H1 (cell line): ENCODE data around the gene B9D1. TPM values are rescaled to one million over a fixed set of nuclear protein-coding genes. Genes with fewer than 3 reads are reported as not detected.
A peak's percentile ranks its signal among the peaks of the same experiment; 100 is the strongest.

Experiments
- CTCF ChIA-PET: fragments of 300-600 bp; sonication (Branson Sonifier 250); formaldehyde crosslinking; loops from one replicate; lab custom pipeline; 2021; ENCODE audit not compliant: partially characterized antibody; lab: Charles Lee
- POLR2A ChIA-PET: fragments of 300-600 bp; sonication (Branson Sonifier 250); formaldehyde crosslinking; loops from one replicate; lab custom pipeline; 2021; ENCODE audit warnings: inconsistent platforms; ENCODE audit not compliant: partially characterized antibody; lab: Charles Lee
- DNase-seq, 2 experiments: peaks; one replicate each; pipeline versions ENCODE4 v3.0.0 to v3.0.0-alpha.2; 2010 to 2022; ENCODE audit warnings: low spot score in 2 of 2, low read depth in 1 of 2, mixed read lengths in 1 of 2
- FAIRE-seq: peaks from 2 replicates; lab custom pipeline; 2011; peaks lifted over from hg19 to GRCh38; lab: Jason Lieb, UNC
- H2AFZ ChIP-seq: 2 replicates; pipeline ENCODE4 v1.8.1; 2012; ENCODE audit warnings: low read length, inconsistent platforms
- H2AK5ac ChIP-seq: 2 replicates; pipeline ENCODE4 v1.6.1; 2013; ENCODE audit warnings: low read depth, low read length
- H2BK120ac ChIP-seq: replicated peaks from 2 replicates; pipeline ENCODE3; 2013; ENCODE audit warnings: low read depth, low read length, inconsistent platforms
- H2BK12ac ChIP-seq: 2 replicates; pipeline ENCODE4 v1.6.1; 2013; ENCODE audit warnings: low read depth, low read length
- H2BK15ac ChIP-seq: 2 replicates; pipeline ENCODE4 v1.6.1; 2013; ENCODE audit warnings: low read length
- H2BK20ac ChIP-seq: 2 replicates; pipeline ENCODE4 v1.6.1; 2013; ENCODE audit warnings: low read length
- H2BK5ac ChIP-seq: 2 replicates; pipeline ENCODE4 v1.6.1; 2013; ENCODE audit warnings: low read depth, low read length
- H3K14ac ChIP-seq: 2 replicates; pipeline ENCODE4 v1.6.1; 2013; ENCODE audit warnings: inconsistent platforms; ENCODE audit not compliant: insufficient read length
- H3K18ac ChIP-seq: 2 replicates; pipeline ENCODE4 v1.6.1; 2013; ENCODE audit warnings: low read length; ENCODE audit errors: extremely low read depth
- H3K23ac ChIP-seq: 2 replicates; pipeline ENCODE4 v1.6.1; 2013; ENCODE audit warnings: inconsistent platforms; ENCODE audit not compliant: insufficient read length
- H3K23me2 ChIP-seq: 2 replicates; pipeline ENCODE4 v1.6.1; 2013; ENCODE audit warnings: low read depth, low read length
- H3K27ac ChIP-seq: 2 replicates; pipeline ENCODE4 v1.6.1; 2011; ENCODE audit warnings: low read depth, low read length, inconsistent platforms
- H3K27me3 ChIP-seq, 4 experiments: replicated peaks in 1 of 4; 1 replicate in 1 of 4; 2 replicates in 3 of 4; pipeline versions ENCODE4 v1.6.1 to v1.8.1; 2011 to 2013; ENCODE audit warnings: low read length in 3 of 4, mild to moderate bottlenecking in 3 of 4, inconsistent platforms in 2 of 4, mixed read lengths in 2 of 4, moderate library complexity in 1 of 4; ENCODE audit not compliant: control insufficient read depth in 3 of 4, insufficient read depth in 3 of 4; ENCODE audit errors: extremely low read depth in 1 of 4
- H3K36me3 ChIP-seq, 4 experiments: 2 replicates each; pipeline versions ENCODE4 v1.6.1 to v1.8.1; 2011 to 2013; ENCODE audit warnings: mild to moderate bottlenecking in 4 of 4, low read length in 3 of 4, moderate library complexity in 2 of 4, control low read depth in 1 of 4, inconsistent platforms in 1 of 4; ENCODE audit not compliant: insufficient read depth in 4 of 4, control insufficient read depth in 2 of 4
- H3K4ac ChIP-seq: replicated peaks from 2 replicates; pipeline ENCODE3; 2013; ENCODE audit warnings: low read length, low read depth, mixed read lengths, inconsistent platforms; ENCODE audit not compliant: insufficient read length
- H3K4me1 ChIP-seq, 4 experiments: replicated peaks in 1 of 4; 1 replicate in 1 of 4; 2 replicates in 3 of 4; pipeline versions ENCODE4 v1.6.1 to v1.8.1; 2011 to 2013; ENCODE audit warnings: low read length in 3 of 4, inconsistent platforms in 2 of 4, mixed read lengths in 1 of 4; ENCODE audit not compliant: insufficient read depth in 4 of 4, control insufficient read depth in 3 of 4
- H3K4me2 ChIP-seq, 2 experiments: 2 replicates each; pipeline versions ENCODE4 v1.6.1 to v1.8.1; 2011 to 2013; ENCODE audit warnings: low read depth in 2 of 2, low read length in 2 of 2, control low read depth in 1 of 2, inconsistent platforms in 1 of 2, mild to moderate bottlenecking in 1 of 2; ENCODE audit not compliant: insufficient read depth in 1 of 2
- H3K4me3 ChIP-seq, 4 experiments: fragments of 200-600, 300-600 bp in 1 of 4; sonication (generic), shearing (Covaris generic), sonication (Bioruptor Twin) in 1 of 4; 2 replicates each; pipeline versions ENCODE4 v1.5.1 to v1.8.1; 2011 to 2016; ENCODE audit warnings: low read length in 4 of 4, low read depth in 3 of 4, control low read depth in 2 of 4, inconsistent platforms in 2 of 4, mild to moderate bottlenecking in 2 of 4, mixed read lengths in 1 of 4, moderate library complexity in 1 of 4; ENCODE audit not compliant: insufficient read depth in 2 of 4; ENCODE audit errors: extremely low read depth in 1 of 4
- H3K56ac ChIP-seq: replicated peaks from 2 replicates; pipeline ENCODE3; 2013; ENCODE audit warnings: low read depth, mild to moderate bottlenecking, mixed read lengths, low read length, inconsistent platforms; ENCODE audit not compliant: insufficient read length
- H3K79me1 ChIP-seq: 2 replicates; pipeline ENCODE4 v1.6.1; 2013; ENCODE audit warnings: low read depth, low read length, control low read depth
- H3K79me2 ChIP-seq, 2 experiments: 2 replicates each; pipeline versions ENCODE4 v1.6.1 to v1.8.1; 2012 to 2013; ENCODE audit warnings: low read length in 2 of 2, mild to moderate bottlenecking in 2 of 2, inconsistent platforms in 1 of 2; ENCODE audit not compliant: insufficient read depth in 2 of 2, control insufficient read depth in 1 of 2
- H3K9ac ChIP-seq, 4 experiments: replicated peaks in 1 of 4; 1 replicate in 1 of 4; 2 replicates in 3 of 4; pipeline versions ENCODE4 v1.6.1 to v1.8.1; 2011 to 2013; ENCODE audit warnings: low read depth in 3 of 4, low read length in 3 of 4, control low read depth in 2 of 4, mild to moderate bottlenecking in 2 of 4, moderate library complexity in 2 of 4, inconsistent platforms in 1 of 4; ENCODE audit errors: extremely low read depth in 1 of 4
- H3K9me3 ChIP-seq, 2 experiments: 2 replicates each; pipeline versions ENCODE4 v1.6.1 to v1.8.1; 2012 to 2013; ENCODE audit warnings: mild to moderate bottlenecking in 2 of 2, moderate library complexity in 2 of 2, control low read depth in 1 of 2, inconsistent platforms in 1 of 2, low read depth in 1 of 2, low read length in 1 of 2, mixed read lengths in 1 of 2; ENCODE audit not compliant: insufficient read depth in 2 of 2
- H4K20me1 ChIP-seq, 2 experiments: replicated peaks in 1 of 2; 2 replicates each; pipeline versions ENCODE3 to v1.8.1; 2011 to 2013; ENCODE audit warnings: inconsistent platforms in 2 of 2, low read length in 2 of 2, mild to moderate bottlenecking in 1 of 2; ENCODE audit not compliant: insufficient read depth in 2 of 2, control insufficient read depth in 1 of 2
- H4K5ac ChIP-seq: 2 replicates; pipeline ENCODE4 v1.6.1; 2013; ENCODE audit warnings: low read length, low read depth, mixed read lengths, inconsistent platforms; ENCODE audit not compliant: insufficient read length
- H4K8ac ChIP-seq: 2 replicates; pipeline ENCODE4 v1.8.0; 2013; ENCODE audit warnings: mild to moderate bottlenecking, moderate library complexity, low read length, inconsistent platforms; ENCODE audit not compliant: insufficient read depth; ENCODE audit errors: extremely low read depth
- H4K91ac ChIP-seq: replicated peaks from 2 replicates; pipeline ENCODE3; 2013; ENCODE audit warnings: low read length, mixed read lengths, inconsistent platforms; ENCODE audit not compliant: insufficient read length
- ASH2L ChIP-seq: fragments of 200-600, 300-600 bp; sonication (generic); IDR thresholded peaks from one replicate; pipeline ENCODE4 v1.7.1; 2017; ENCODE audit warnings: low read length
- BCL11A ChIP-seq, 2 experiments: IDR thresholded peaks; one replicate each; pipeline ENCODE4 v1.6.1; 2011; ENCODE audit warnings: low read depth in 2 of 2, low read length in 2 of 2, mild to moderate bottlenecking in 2 of 2
- FOSL1 ChIP-seq: IDR thresholded peaks from 2 replicates; pipeline ENCODE4 v1.6.1; 2011; ENCODE audit warnings: mild to moderate bottlenecking, low read depth, low read length, moderate library complexity; ENCODE audit not compliant: insufficient read depth
- JUN ChIP-seq: IDR thresholded peaks from 2 replicates; pipeline ENCODE4 v1.6.1; 2011; ENCODE audit warnings: low read depth, mild to moderate bottlenecking, improper control_type of control experiment, low read length
- MAFK ChIP-seq: IDR thresholded peaks from 2 replicates; pipeline ENCODE4 v1.6.1; 2012; ENCODE audit warnings: low read depth, mild to moderate bottlenecking, improper control_type of control experiment, low read length
- NRF1 ChIP-seq: IDR thresholded peaks from 2 replicates; pipeline ENCODE4 v1.6.1; 2011; ENCODE audit warnings: mild to moderate bottlenecking, low read depth, low read length, improper control_type of control experiment
- PHF8 ChIP-seq: fragments of 200-600 bp; sonication (generic); conservative IDR thresholded peaks from 2 replicates; pipeline ENCODE4 v1.7.1; 2012; ENCODE audit warnings: low read depth, mild to moderate bottlenecking, inconsistent platforms, low read length, moderate library complexity
- POU5F1 ChIP-seq: IDR thresholded peaks from 2 replicates; pipeline ENCODE4 v1.6.1; 2011; ENCODE audit warnings: low read depth, mild to moderate bottlenecking, low read length, moderate library complexity
- SIX5 ChIP-seq: IDR thresholded peaks from 2 replicates; pipeline ENCODE4 v1.6.1; 2011; ENCODE audit warnings: mild to moderate bottlenecking, low read depth, low read length
- SP2 ChIP-seq: IDR thresholded peaks from 2 replicates; pipeline ENCODE4 v1.6.1; 2012; ENCODE audit warnings: mild to moderate bottlenecking, low read length, inconsistent platforms
- SP4 ChIP-seq: IDR thresholded peaks from 2 replicates; pipeline ENCODE4 v1.6.1; 2012; ENCODE audit warnings: low read length, inconsistent platforms
- WGBS, 2 experiments: shearing (Covaris generic) in 1 of 2; methylation state at CpG; one replicate each; pipeline versions ENCODE4 v1.1.6 to v1.1.7; 2013 to 2015; ENCODE audit warnings: low lambda C conversion rate in 2 of 2, mixed read lengths in 2 of 2, inconsistent platforms in 1 of 2, low coverage in 1 of 2, missing lambda C conversion rate in 1 of 2; ENCODE audit not compliant: insufficient replicate concordance in 2 of 2, insufficient coverage in 1 of 2, insufficient read length in 1 of 2; ENCODE audit errors: extremely low coverage in 1 of 2, missing lambda C conversion rate in 1 of 2; 5-methylcytosine and 5-hydroxymethylcytosine counted together
- polyA plus RNA-seq, 7 experiments: library from polyadenylated mRNA; depleted of rRNA in 3 of 7; stranded (reverse) in 5 of 7; unstranded in 2 of 7; fragments of >200 nt in 5 of 7; fragments of 200-250 nt in 2 of 7; gene quantifications; 1 replicate in 5 of 7; 2 replicates in 1 of 7; 4 replicates in 1 of 7; pipeline versions ENCODE4 v1.2.1 to v1.2.3, GENCODE V29; 2011 to 2013; ENCODE audit warnings: missing spikeins in 2 of 7, mixed read lengths in 2 of 7
- total RNA-seq: library from RNA; stranded (reverse); fragmentation: NEBNext Ultra II Directional; extraction: Animal tissue kit (Norgen Biotek cat#: 25700); gene quantifications from 2 replicates; pipeline ENCODE4 v1.2.1, GENCODE V29; 2021

B9D1 gene
- total and polyA plus RNA-seq, 2 of the 8 experiments (the other 6 are each of a cell fraction or from before 2014, with no cell fraction given), result 24.6 to 65.7 TPM

GRCh38 chr17:19388791-19389785 is 26.6 kb upstream of the B9D1 start:
- Histone ChIP-seq H3K36me3 (peaks cover 2 to 15% (median 5%) of the 10 kb centered on the region in 4 experiments; a peak in 6 of 8 replicates), H3K23ac (no peak overlapping the region), H4K20me1 (peaks cover 3 to 6% of the 10 kb centered on the region in 2 experiments), H2AFZ (no peak overlapping the region), H3K9ac (no peak overlapping the region), H2BK12ac (no peak overlapping the region), H4K91ac (peak overlapping the region; percentile 63), H2BK5ac (no peak overlapping the region), H2BK20ac (peak overlapping the region; percentile 55; the same call in 1 of the 2 replicates), H3K4me3 (no peak overlapping the region), H3K9me3 (no peaks in the 10 kb centered on the region), H3K4ac (no peak overlapping the region), H2AK5ac (no peak overlapping the region; the same call in 1 of the 2 replicates), H4K8ac (no peak overlapping the region), H3K14ac (no peak overlapping the region), H3K4me2 (no peak overlapping the region), H3K27ac (no peak overlapping the region), H2BK15ac (peak overlapping the region; percentile 96; the same call in 1 of the 2 replicates), H3K79me1 (no peaks in the 10 kb centered on the region; the same call in 1 of the 2 replicates), H2BK120ac (peak overlapping the region; percentile 29), H3K56ac (no peak overlapping the region), H3K18ac (no peak overlapping the region; the same call in 1 of the 2 replicates), H3K4me1 (peaks cover 8 to 22% (median 15%) of the 10 kb centered on the region in 4 experiments), H3K27me3 (no peaks in the 10 kb centered on the region), H4K5ac (no peak overlapping the region), H3K23me2 (peaks cover 3% of the 10 kb centered on the region; the same call in 1 of the 2 replicates), H3K79me2 (no peaks in the 10 kb centered on the region)
- WGBS, 2 experiments, result 95% methylated on average over 5 of the region's 5 CpGs; no CpG with 5 or more reads in 1 of the 2 experiments
- CTCF ChIA-PET, result interaction anchor here (1.0 to 1.7 kb wide), 7 partner anchors 8 to 356 kb away, joined by 3 to 7 read pairs (median 3); no protein-coding TSS in a partner anchor
- POLR2A ChIA-PET, result interaction anchor here (0.8 to 2.6 kb wide), 3 partner anchors 10 to 64 kb away, joined by 3 to 17 read pairs (median 3); partner anchors contain the start of gene MAPK7
- DNase-seq (no peak), FAIRE-seq (no peak)
- TF ChIP-seq PHF8 (no peak), NRF1 (no peak), ASH2L (no peak), SIX5 (no peak), MAFK (no peak), JUN (no peak), SP4 (no peak), FOSL1 (no peak), BCL11A (IDR thresholded peaks at IDR 0.05; ENCODE audit: low read depth in 2 of 2, low read length in 2 of 2) (no peak), SP2 (no peak), POU5F1 (no peak)
